HL-60 (cell line): ENCODE results near the gene NPHS1.

Experiments
- DNase-seq, 2 experiments: peaks; one replicate each; pipeline ENCODE4 v3.0.0-alpha.2; 2010 to 2020; ENCODE audit warnings: low read depth in 1 of 2, low spot score in 1 of 2
- H3K27ac ChIP-seq: fragments of 250-450 bp; sonication (Bioruptor Pico); replicated peaks from 2 replicates; pipeline ENCODE4 v1.5.1; 2020; ENCODE audit warnings: mild to moderate bottlenecking, moderate library complexity
- H3K27me3 ChIP-seq: fragments of 250-450 bp; sonication (Bioruptor Pico); 2 replicates; pipeline ENCODE4 v1.5.1; 2021; ENCODE audit warnings: mild to moderate bottlenecking, moderate library complexity; ENCODE audit not compliant: insufficient read depth, poor library complexity, severe bottlenecking
- H3K4me3 ChIP-seq: replicated peaks from 2 replicates; pipeline ENCODE4 v1.5.1; 2011; ENCODE audit warnings: mild to moderate bottlenecking, control low read depth, low read length; ENCODE audit not compliant: insufficient read depth
- CTCF ChIP-seq: IDR thresholded peaks from one replicate; pipeline ENCODE4 v1.5.1; 2011; ENCODE audit warnings: low read length, control low read depth, inconsistent platforms; ENCODE audit not compliant: insufficient read depth
- GABPA ChIP-seq: IDR thresholded peaks from 2 replicates; pipeline ENCODE4 v1.6.1; 2012; ENCODE audit warnings: low read depth
- POLR2AphosphoS5 ChIP-seq: IDR thresholded peaks from 2 replicates; pipeline ENCODE4 v1.6.1; 2012; ENCODE audit warnings: low read depth
- REST ChIP-seq: IDR thresholded peaks from 2 replicates; pipeline ENCODE4 v1.6.1; 2012; ENCODE audit warnings: low read depth; ENCODE audit not compliant: insufficient replicate concordance
- SPI1 ChIP-seq: IDR thresholded peaks from 2 replicates; pipeline ENCODE4 v1.6.1; 2012; ENCODE audit warnings: low read depth, mild to moderate bottlenecking, borderline replicate concordance

Gene NPHS1

DNA sequence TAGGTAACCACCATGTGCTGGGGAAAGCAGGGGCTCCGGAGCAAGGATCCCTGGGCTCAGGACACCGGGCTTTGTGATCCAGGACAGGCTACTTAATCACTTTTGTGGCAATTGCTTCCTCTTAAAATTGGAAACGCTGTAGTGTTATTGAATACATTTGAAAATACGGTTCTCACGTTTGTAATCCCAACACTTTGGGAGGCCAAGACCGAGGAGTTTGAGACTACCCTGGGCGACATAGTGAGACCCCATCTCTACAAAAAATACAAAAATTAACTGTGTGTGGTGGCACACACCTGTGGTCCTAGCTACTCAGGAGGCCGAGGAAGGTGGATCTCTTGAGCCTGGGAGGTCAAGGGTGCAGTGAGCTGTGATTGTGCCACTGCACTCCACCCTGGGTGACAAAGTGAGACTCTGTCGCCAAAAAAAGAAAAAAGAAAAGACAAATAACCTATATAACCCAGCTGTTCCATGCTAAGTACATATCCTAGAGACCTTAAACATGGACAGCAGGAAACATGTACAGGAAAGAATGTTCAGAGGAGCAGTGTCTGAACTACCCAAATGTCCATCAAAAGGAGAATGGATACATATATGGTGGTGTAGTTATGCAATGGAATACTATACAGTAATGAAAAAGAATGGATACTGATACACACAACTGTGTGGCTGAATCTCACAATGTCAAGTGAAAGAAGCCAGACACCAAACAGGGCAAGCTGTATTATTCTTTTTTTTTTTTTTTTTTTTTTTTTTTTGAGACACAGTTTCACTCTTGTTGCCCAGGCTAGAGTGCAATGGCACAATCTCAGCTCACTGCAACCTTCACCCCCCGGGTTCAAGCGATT is 39.0 kb downstream of the NPHS1 start:
- H3K4me3 ChIP-seq: no peak overlapping the region
- TF ChIP-seq POLR2AphosphoS5 (no peak), SPI1 (no peak)
- no peak overlapping the region for H3K27ac ChIP-seq
- no peaks in the 10 kb centered on the region for H3K27me3 ChIP-seq
- DNase-seq: no peak

- DNase-seq: no peak
- TF ChIP-seq SPI1 (no peak), GABPA (no peak), CTCF (no peak), REST (no peak), POLR2AphosphoS5 (no peak)
- no peak within 1 kb of the TSS for H3K27ac ChIP-seq
- H3K4me3 ChIP-seq: no peak within 1 kb of the TSS
- H3K27me3 ChIP-seq: no peaks in the 10 kb centered on the region
Measured at GRCh38 chr19:35812220-35813042, 39.9 kb downstream of the NPHS1 start, which contains the start of gene PRODH2. PRODH2 (minus strand) TSS chr19:35812845; CDS start chr19:35812805, 40 bp downstream.

- no peaks in the 10 kb centered on the region for H3K27me3 ChIP-seq
- no peak for DNase-seq
- H3K27ac ChIP-seq: no peak overlapping the region
- TF ChIP-seq REST (no peak), POLR2AphosphoS5 (no peak), GABPA (no peak)
- no peak overlapping the region for H3K4me3 ChIP-seq
Measured at GRCh38 chr19:35811317-35812219, 40.7 kb downstream of the NPHS1 start.

- H3K27me3 ChIP-seq: no peaks in the 10 kb centered on the region
- no peak overlapping the region for H3K27ac ChIP-seq
- H3K4me3 ChIP-seq: no peak overlapping the region
- TF ChIP-seq GABPA (no peak), SPI1 (no peak), REST (no peak), CTCF (no peak)
- no peak for DNase-seq
Measured at GRCh38 chr19:35807633-35808032, 44.7 kb downstream of the NPHS1 start.
